GM18520 (cell line): ENCODE measurements around the gene C1orf159.
A peak's percentile ranks its signal among the peaks of the same experiment; 100 is the strongest.

Experiments
- ATAC-seq: cut with Tn5 transposase; IDR thresholded peaks from one replicate; pipeline ENCODE4 v1.9.1; 2021; ENCODE audit not compliant: unreplicated experiment

The C1orf159 gene

GRCh38 chr1:1040004-1040991 lies 75.6 kb downstream of the C1orf159 start:
- ATAC-seq, result no peak

GRCh38 chr1:1039145-1039910 lies 76.6 kb downstream of the C1orf159 start:
- no peak for ATAC-seq

GRCh38 chr1:1038694-1039093 lies 77.2 kb downstream of the C1orf159 start:
- no peak for ATAC-seq

GRCh38 chr1:1037366-1038327 lies 78.2 kb downstream of the C1orf159 start:
- no peak for ATAC-seq

GRCh38 chr1:1035291-1035943 lies 80.5 kb downstream of the C1orf159 start:
- ATAC-seq, result no peak

- ATAC-seq, result no peak
These were observed 81.5 kb downstream of the C1orf159 start for GRCh38 chr1:1034439-1034781.

- no peak for ATAC-seq
These were observed 82.0 kb downstream of the C1orf159 start for GRCh38 chr1:1033731-1034438.

- ATAC-seq, result peak; percentile 78
These were observed 82.8 kb downstream of the C1orf159 start for GRCh38 chr1:1033009-1033587.

GRCh38 chr1:1032424-1032823 lies 83.5 kb downstream of the C1orf159 start:
- no peak for ATAC-seq
